DOHH2 (cell line): ENCODE results near the gene RORC.

Experiments used
- H3F3A ChIP-seq: fragments of 200-600 bp; sonication (generic), shearing (Covaris generic); 2 replicates; pipeline ENCODE4 v1.6.0; 2016; ENCODE audit warnings: antibody characterized with exemption, mild to moderate bottlenecking; ENCODE audit not compliant: control insufficient read depth, insufficient read depth
- H3K27ac ChIP-seq: fragments of 200-600 bp; sonication (generic); 2 replicates; pipeline ENCODE4 v1.5.1; 2014; ENCODE audit warnings: low read depth, mild to moderate bottlenecking, low read length, moderate library complexity
- H3K27me3 ChIP-seq: fragments of 200-600 bp; sonication (generic); 2 replicates; pipeline ENCODE4 v1.6.1; 2014; ENCODE audit warnings: mild to moderate bottlenecking, low read length, mixed read lengths; ENCODE audit not compliant: control insufficient read depth
- H3K36me3 ChIP-seq: fragments of 200-600 bp; sonication (generic); 2 replicates; pipeline ENCODE4 v1.6.1; 2014; ENCODE audit warnings: mild to moderate bottlenecking, low read length, moderate library complexity, mixed read lengths; ENCODE audit not compliant: control insufficient read depth
- H3K4me1 ChIP-seq: fragments of 200-600 bp; sonication (generic); 2 replicates; pipeline ENCODE4 v1.6.1; 2014; ENCODE audit warnings: mild to moderate bottlenecking, low read length, mixed read lengths; ENCODE audit not compliant: control insufficient read depth
- H3K4me2 ChIP-seq: fragments of 200-600 bp; sonication (generic); 2 replicates; pipeline ENCODE4 v1.6.0; 2014; ENCODE audit warnings: mild to moderate bottlenecking, low read length, moderate library complexity
- H3K4me3 ChIP-seq: fragments of 200-600 bp; sonication (generic); 2 replicates; pipeline ENCODE4 v1.5.1; 2014; ENCODE audit warnings: mild to moderate bottlenecking, low read length, mixed read lengths
- H3K79me2 ChIP-seq: fragments of 200-600 bp; sonication (generic); 2 replicates; pipeline ENCODE4 v1.6.1; 2014; ENCODE audit warnings: mild to moderate bottlenecking, low read length, mixed read lengths; ENCODE audit not compliant: control insufficient read depth
- H3K9me2 ChIP-seq: fragments of 200-600 bp; sonication (generic); replicated peaks from 2 replicates; pipeline ENCODE4 v1.6.1; 2014; ENCODE audit warnings: mild to moderate bottlenecking, low read length, mixed read lengths; ENCODE audit not compliant: control insufficient read depth
- H3K9me3 ChIP-seq: fragments of 200-600 bp; sonication (generic); 2 replicates; pipeline ENCODE4 v1.6.1; 2014; ENCODE audit warnings: antibody characterized with exemption, low read length, mixed read lengths; ENCODE audit not compliant: control insufficient read depth, insufficient read depth
- H4K20me1 ChIP-seq: fragments of 200-600 bp; sonication (generic); 2 replicates; pipeline ENCODE4 v1.6.0; 2014; ENCODE audit warnings: low read depth, mild to moderate bottlenecking, antibody characterized with exemption, low read length, moderate library complexity; ENCODE audit not compliant: control insufficient read depth, insufficient read depth
- EZH2phosphoT487 ChIP-seq: fragments of 200-600 bp; sonication (generic); IDR thresholded peaks from 2 replicates; pipeline ENCODE4 v1.6.1; 2017; ENCODE audit warnings: borderline replicate concordance, mild to moderate bottlenecking, antibody characterized with exemption, low read length, moderate library complexity, mixed read lengths
- TF ChIP-seq, protein P1 (sequence below): fragments of 200-600 bp; sonication (generic); IDR thresholded peaks from one replicate; pipeline ENCODE4 v1.5.1; 2014; ENCODE audit warnings: antibody characterized with exemption, mild to moderate bottlenecking, low read depth, low read length; ENCODE audit not compliant: poor library complexity, severe bottlenecking

Gene RORC

DNA sequence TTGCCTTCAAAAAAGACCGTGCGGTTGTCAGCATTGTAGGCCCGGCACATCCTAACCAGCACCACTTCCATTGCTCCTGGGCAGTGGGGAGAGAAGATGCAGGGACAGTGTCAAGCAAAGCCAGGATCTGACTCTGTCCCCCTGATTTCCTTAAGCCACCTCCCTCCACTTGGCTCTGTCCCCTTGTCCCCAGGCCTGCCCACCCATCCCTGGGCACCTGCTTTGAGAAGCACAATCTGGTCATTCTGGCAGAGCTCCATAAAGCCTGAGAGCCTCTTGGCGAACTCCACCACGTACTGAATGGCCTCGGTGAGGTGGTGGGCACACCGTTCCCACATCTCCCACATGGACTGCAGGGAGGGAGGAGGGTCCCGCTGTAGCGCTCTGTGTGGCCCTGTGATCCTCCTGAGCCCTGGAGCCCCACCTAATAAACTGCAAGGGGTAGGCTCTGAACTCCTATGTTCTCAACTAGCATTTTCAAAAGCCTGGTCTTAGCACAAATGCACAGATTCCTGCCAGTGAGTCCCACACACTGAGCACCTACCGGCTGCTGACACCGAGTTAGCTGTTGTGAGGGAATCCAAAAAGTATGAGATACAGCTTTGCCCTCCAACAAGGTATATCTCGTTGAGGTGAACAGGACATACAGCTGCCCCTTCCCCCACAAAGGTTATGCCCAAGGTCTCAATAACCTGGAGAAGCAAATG lies 18.2 kb downstream of the RORC start:
- Histone ChIP-seq H3K9me3 (no peaks in the 10 kb centered on the region), H3K36me3 (no peaks in the 10 kb centered on the region), H3K4me3 (no peak overlapping the region), H3K79me2 (no peaks in the 10 kb centered on the region), H4K20me1 (no peaks in the 10 kb centered on the region), H3K4me2 (no peak overlapping the region), H3K27ac (no peak overlapping the region), H3F3A (no peaks in the 10 kb centered on the region), H3K4me1 (peaks cover 3% of the 10 kb centered on the region; the same call in 1 of the 2 replicates), H3K9me2 (no peaks in the 10 kb centered on the region), H3K27me3 (peaks cover 15% of the 10 kb centered on the region)
- TF ChIP-seq, protein P1, sequence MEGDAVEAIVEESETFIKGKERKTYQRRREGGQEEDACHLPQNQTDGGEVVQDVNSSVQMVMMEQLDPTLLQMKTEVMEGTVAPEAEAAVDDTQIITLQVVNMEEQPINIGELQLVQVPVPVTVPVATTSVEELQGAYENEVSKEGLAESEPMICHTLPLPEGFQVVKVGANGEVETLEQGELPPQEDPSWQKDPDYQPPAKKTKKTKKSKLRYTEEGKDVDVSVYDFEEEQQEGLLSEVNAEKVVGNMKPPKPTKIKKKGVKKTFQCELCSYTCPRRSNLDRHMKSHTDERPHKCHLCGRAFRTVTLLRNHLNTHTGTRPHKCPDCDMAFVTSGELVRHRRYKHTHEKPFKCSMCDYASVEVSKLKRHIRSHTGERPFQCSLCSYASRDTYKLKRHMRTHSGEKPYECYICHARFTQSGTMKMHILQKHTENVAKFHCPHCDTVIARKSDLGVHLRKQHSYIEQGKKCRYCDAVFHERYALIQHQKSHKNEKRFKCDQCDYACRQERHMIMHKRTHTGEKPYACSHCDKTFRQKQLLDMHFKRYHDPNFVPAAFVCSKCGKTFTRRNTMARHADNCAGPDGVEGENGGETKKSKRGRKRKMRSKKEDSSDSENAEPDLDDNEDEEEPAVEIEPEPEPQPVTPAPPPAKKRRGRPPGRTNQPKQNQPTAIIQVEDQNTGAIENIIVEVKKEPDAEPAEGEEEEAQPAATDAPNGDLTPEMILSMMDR: no peak
- TF ChIP-seq EZH2phosphoT487: no peak

DNA sequence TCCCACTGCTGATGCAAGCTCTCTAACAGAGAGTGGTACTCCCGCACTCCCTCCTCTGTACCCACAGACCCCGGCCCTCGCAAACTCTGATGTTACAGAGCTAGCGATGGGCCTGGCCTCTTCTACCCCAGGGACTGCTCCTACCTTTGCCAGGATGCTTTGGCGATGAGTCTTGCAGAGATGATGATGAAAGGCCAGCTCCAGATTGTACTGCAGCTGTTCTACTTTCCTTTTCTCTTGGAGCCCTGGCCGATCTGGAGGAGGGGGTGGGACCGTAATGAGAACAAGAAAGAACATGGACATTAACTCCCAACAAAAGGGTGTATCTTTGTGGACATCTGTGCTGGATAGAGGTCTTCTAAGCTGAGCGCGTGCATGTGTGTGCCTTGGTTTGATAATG lies 20.4 kb downstream of the RORC start:
- TF ChIP-seq, protein P1: no peak
- no peak for TF ChIP-seq EZH2phosphoT487
- no peaks in the 10 kb centered on the region for H3K79me2 ChIP-seq
- peaks cover 5% of the 10 kb centered on the region for H3K27me3 ChIP-seq
- H3K9me3 ChIP-seq: no peaks in the 10 kb centered on the region
- no peaks in the 10 kb centered on the region for H4K20me1 ChIP-seq
- no peaks in the 10 kb centered on the region for H3F3A ChIP-seq
- no peaks in the 10 kb centered on the region for H3K36me3 ChIP-seq
- no peaks in the 10 kb centered on the region for H3K4me1 ChIP-seq
- H3K4me3 ChIP-seq: no peak overlapping the region
- H3K4me2 ChIP-seq: no peak overlapping the region
- no peaks in the 10 kb centered on the region for H3K9me2 ChIP-seq
- no peak overlapping the region for H3K27ac ChIP-seq

DNA sequence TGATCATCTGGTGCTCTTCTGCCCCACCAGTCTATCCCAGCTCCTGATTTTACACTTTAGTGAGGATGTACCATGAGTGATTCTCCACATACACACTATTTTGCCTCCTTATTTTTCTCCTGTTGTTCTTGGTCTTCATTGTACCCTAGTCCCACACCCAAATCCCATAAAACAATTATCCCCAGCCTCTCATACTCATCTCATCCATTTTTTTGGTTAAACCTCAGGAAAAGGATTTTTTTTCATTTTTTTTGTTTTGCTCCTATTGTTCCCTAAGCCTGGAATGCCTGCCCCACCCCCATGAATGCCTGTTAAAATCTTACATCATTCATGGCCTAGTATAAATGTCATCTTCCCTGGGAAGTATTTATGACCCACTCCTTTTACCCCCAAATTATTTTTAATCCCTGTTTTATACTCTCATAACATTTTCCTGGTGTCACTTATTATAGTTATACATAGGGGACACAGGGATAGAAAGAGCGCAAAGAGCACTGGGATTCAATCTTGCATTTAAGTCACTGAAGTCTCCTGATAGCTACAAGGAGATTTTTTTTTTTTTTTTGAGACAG lies 21.5 kb downstream of the RORC start:
- Histone ChIP-seq H3F3A (no peaks in the 10 kb centered on the region), H3K79me2 (no peaks in the 10 kb centered on the region), H3K9me2 (no peaks in the 10 kb centered on the region), H3K4me1 (peaks cover under 1% of the 10 kb centered on the region; the same call in 1 of the 2 replicates), H3K4me3 (no peak overlapping the region), H3K27ac (no peak overlapping the region), H3K4me2 (no peak overlapping the region), H3K27me3 (peaks cover 7% of the 10 kb centered on the region), H3K9me3 (no peaks in the 10 kb centered on the region), H4K20me1 (no peaks in the 10 kb centered on the region), H3K36me3 (no peaks in the 10 kb centered on the region)
- TF ChIP-seq EZH2phosphoT487: no peak
- TF ChIP-seq, protein P1: no peak
